Neural cell (in vitro differentiated cells): ENCODE results near the gene FGGY. TPM values are rescaled to one million over a fixed set of nuclear protein-coding genes. Genes with fewer than 3 reads are reported as not detected.
A peak's percentile ranks its signal among the peaks of the same experiment; 100 is the strongest.

Source experiments
- H2AFZ ChIP-seq: fragments of 200-600, 300-800 bp; sonication (generic), shearing (Covaris generic); 2 replicates; pipeline ENCODE4 v1.6.0; 2014; ENCODE audit warnings: low read depth, mild to moderate bottlenecking, antibody characterized with exemption, low read length, moderate library complexity
- H3F3A ChIP-seq: fragments of 200-600 bp; shearing (Covaris generic); 2 replicates; pipeline ENCODE4 v1.6.1; 2016; ENCODE audit warnings: mild to moderate bottlenecking, moderate library complexity, mixed read lengths, antibody characterized with exemption, low read length; ENCODE audit not compliant: insufficient read depth, poor library complexity, severe bottlenecking
- H3K27ac ChIP-seq: fragments of 200-600, 300-800 bp; sonication (generic), shearing (Covaris generic); 2 replicates; pipeline ENCODE4 v1.5.1; 2014; ENCODE audit warnings: mild to moderate bottlenecking, low read length, moderate library complexity
- H3K27me3 ChIP-seq: fragments of 300-800, 200-600 bp; sonication (generic), shearing (Covaris generic); 2 replicates; pipeline ENCODE4 v1.6.0; 2014; ENCODE audit warnings: mild to moderate bottlenecking, low read depth, low read length, moderate library complexity; ENCODE audit not compliant: insufficient read depth
- H3K36me3 ChIP-seq: fragments of 300-800, 200-600 bp; sonication (generic), shearing (Covaris generic); 2 replicates; pipeline ENCODE4 v1.5.1; 2014; ENCODE audit warnings: mild to moderate bottlenecking, antibody characterized with exemption, low read length, moderate library complexity; ENCODE audit not compliant: insufficient read depth
- H3K4me2 ChIP-seq: fragments of 300-800, 200-600 bp; sonication (generic), shearing (Covaris generic); 2 replicates; pipeline ENCODE4 v1.6.0; 2014; ENCODE audit warnings: mild to moderate bottlenecking, low read length
- H3K4me3 ChIP-seq: fragments of 300-800, 200-600 bp; sonication (generic), shearing (Covaris generic); 2 replicates; pipeline ENCODE4 v1.5.1; 2014; ENCODE audit warnings: mild to moderate bottlenecking, low read length, moderate library complexity
- H3K79me2 ChIP-seq: fragments of 200-600 bp; shearing (Covaris generic); replicated peaks from 2 replicates; pipeline ENCODE4 v1.6.0; 2014; ENCODE audit warnings: mild to moderate bottlenecking, low read length, moderate library complexity; ENCODE audit not compliant: insufficient read depth
- H3K9ac ChIP-seq: fragments of 300-800, 200-600 bp; sonication (generic), shearing (Covaris generic); 2 replicates; pipeline ENCODE4 v1.6.1; 2016; ENCODE audit warnings: mild to moderate bottlenecking, low read length, mixed read lengths
- H3K9me2 ChIP-seq: fragments of 200-600 bp; shearing (Covaris generic); 2 replicates; pipeline ENCODE4 v1.6.1; 2016; ENCODE audit warnings: mild to moderate bottlenecking, low read length, mixed read lengths; ENCODE audit not compliant: insufficient read depth
- H3K9me3 ChIP-seq: fragments of 200-600, 300-800 bp; sonication (generic), shearing (Covaris generic); 2 replicates; pipeline ENCODE4 v1.6.1; 2016; ENCODE audit warnings: mild to moderate bottlenecking, mixed run types, low read length, moderate library complexity, mixed read lengths
- H4K20me1 ChIP-seq: fragments of 200-600 bp; shearing (Covaris generic); 2 replicates; pipeline ENCODE4 v1.6.1; 2016; ENCODE audit warnings: mild to moderate bottlenecking, mixed run types; ENCODE audit not compliant: insufficient read depth
- CTCF ChIP-seq: fragments of 450-650 bp; IDR thresholded peaks from 2 replicates; pipeline ENCODE4 v1.5.1; 2014; ENCODE audit warnings: antibody characterized with exemption, mild to moderate bottlenecking, moderate library complexity; ENCODE audit not compliant: poor library complexity, severe bottlenecking
- EP300 ChIP-seq: fragments of 450-650 bp; conservative IDR thresholded peaks from 2 replicates; pipeline ENCODE4 v1.6.1; 2014; ENCODE audit warnings: antibody characterized with exemption, mild to moderate bottlenecking, moderate library complexity; ENCODE audit not compliant: poor library complexity, severe bottlenecking
- EZH2 ChIP-seq: fragments of 200-600, 300-800 bp; shearing (Covaris generic), sonication (generic); IDR thresholded peaks from 2 replicates; pipeline ENCODE4 v1.6.1; 2014; ENCODE audit warnings: antibody characterized with exemption, low read length, borderline replicate concordance, mild to moderate bottlenecking; ENCODE audit not compliant: insufficient read depth, poor library complexity, severe bottlenecking
- MXI1 ChIP-seq: fragments of 450-650 bp; conservative IDR thresholded peaks from 2 replicates; pipeline ENCODE4 v1.6.1; 2014; ENCODE audit warnings: antibody characterized with exemption, mild to moderate bottlenecking; ENCODE audit not compliant: poor library complexity, severe bottlenecking
- POLR2AphosphoS5 ChIP-seq: IDR thresholded peaks from 2 replicates; pipeline ENCODE4 v1.6.1; 2012
- RAD21 ChIP-seq: fragments of 450-650 bp; conservative IDR thresholded peaks from 2 replicates; pipeline ENCODE4 v1.6.1; 2014; ENCODE audit warnings: antibody characterized with exemption, mild to moderate bottlenecking, moderate library complexity
- REST ChIP-seq: IDR thresholded peaks from 2 replicates; pipeline ENCODE4 v1.6.1; 2012; ENCODE audit warnings: borderline replicate concordance
- SMC3 ChIP-seq: fragments of 450-650 bp; conservative IDR thresholded peaks from 2 replicates; pipeline ENCODE4 v1.6.1; 2014; ENCODE audit warnings: antibody characterized with exemption, mild to moderate bottlenecking, moderate library complexity; ENCODE audit not compliant: poor library complexity
- TAF1 ChIP-seq: IDR thresholded peaks from 2 replicates; pipeline ENCODE4 v1.6.1; 2012; ENCODE audit warnings: low read depth
- polyA plus RNA-seq: library from polyadenylated mRNA; depleted of rRNA; stranded (reverse); fragments of >200 nt; gene quantifications from 2 replicates; pipeline ENCODE4 v1.2.3, GENCODE V29; 2014

FGGY gene
- polyA plus RNA-seq, 1 donor from 2014 or later, result 7.4 TPM

GRCh38 chr1:59295618-59296017 lies 1.3 kb upstream of the FGGY start:
- no peaks in the 10 kb centered on the region for H4K20me1 ChIP-seq
- peak overlapping the region; percentile 81 for H3K9ac ChIP-seq
- H3K4me3 ChIP-seq, result peak overlapping the region; percentile 75
- TF ChIP-seq POLR2AphosphoS5 (no peak), EP300 (no peak)
- no peak overlapping the region for H3K27ac ChIP-seq
- no peaks in the 10 kb centered on the region for H3K36me3 ChIP-seq
- peak overlapping the region; percentile 57 for H3K4me2 ChIP-seq
- H3K79me2 ChIP-seq, result no peaks in the 10 kb centered on the region
- H3K27me3 ChIP-seq, result no peaks in the 10 kb centered on the region
- H3K9me3 ChIP-seq, result no peaks in the 10 kb centered on the region
- H2AFZ ChIP-seq, result peak overlapping the region; percentile 3
- H3F3A ChIP-seq, result peaks cover 4% of the 10 kb centered on the region
- H3K9me2 ChIP-seq, result no peaks in the 10 kb centered on the region

GRCh38 chr1:59298026-59298583 lies 1.2 kb downstream of the FGGY start:
- H3K4me3 ChIP-seq, result no peak overlapping the region

More at GRCh38 chr1:59298026-59298583, 1.2 kb downstream of the FGGY start:
- H3K27me3 ChIP-seq, result no peaks in the 10 kb centered on the region
- no peak overlapping the region for H3K9ac ChIP-seq
- no peak overlapping the region for H3K4me2 ChIP-seq
- no peaks in the 10 kb centered on the region for H4K20me1 ChIP-seq
- no peak overlapping the region for H3K27ac ChIP-seq
- no peaks in the 10 kb centered on the region for H3K9me3 ChIP-seq
- H3K36me3 ChIP-seq, result no peaks in the 10 kb centered on the region
- no peak overlapping the region for H2AFZ ChIP-seq
- no peaks in the 10 kb centered on the region for H3K79me2 ChIP-seq
- H3K9me2 ChIP-seq, result no peaks in the 10 kb centered on the region
- peaks cover 4% of the 10 kb centered on the region for H3F3A ChIP-seq
- TF ChIP-seq EZH2 (no peak), RAD21 (no peak), SMC3 (no peak), CTCF (no peak), TAF1 (no peak), POLR2AphosphoS5 (no peak), EP300 (no peak), MXI1 (no peak), REST (no peak)
